ENCODE data around the gene FDX2.

Gene FDX2

DNA sequence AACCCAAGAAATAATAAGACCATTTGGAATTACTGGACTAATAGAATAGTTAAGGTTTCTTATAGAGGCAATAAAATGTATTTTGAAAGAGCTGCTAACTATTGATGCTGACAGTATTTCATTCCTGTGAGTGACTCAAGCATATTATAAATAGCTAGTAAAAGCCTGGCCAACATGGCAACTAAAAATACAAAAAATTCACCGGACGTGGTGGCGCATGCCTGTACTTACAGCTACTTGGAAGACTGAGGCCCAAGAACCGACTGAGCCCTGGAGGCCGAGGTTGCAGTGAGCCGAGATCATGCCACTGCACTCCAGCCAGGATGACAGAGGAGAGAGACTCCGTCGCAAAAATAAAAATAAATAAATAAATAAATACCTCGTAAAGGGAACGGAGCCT lies 29.0 kb upstream of the FDX2 start:
- Histone ChIP-seq H4K20me1 (ENCODE audit: insufficient read depth, low read length) (no peaks in the 10 kb centered on the region), H3K4me3 (ENCODE audit: low read depth in 1 of 2, low read length in 2 of 2) (no peak overlapping the region), H2AFZ (ENCODE audit: low read depth, low read length) (no peak overlapping the region), H3K4me2 (ENCODE audit: insufficient read depth, low read length) (no peak overlapping the region), H3K4me1 (ENCODE audit: insufficient read depth, low read length) (peaks cover 11% of the 10 kb centered on the region), H3K9ac (ENCODE audit: low read depth, low read length) (no peak overlapping the region), H3K27ac (ENCODE audit: low read length) (no peak overlapping the region), H3K27me3 (ENCODE audit: insufficient read depth, low read length, poor library complexity) (no peaks in the 10 kb centered on the region), H3K9me3 (ENCODE audit: insufficient read depth, low read length, severe bottlenecking) (no peaks in the 10 kb centered on the region), H3K36me3 (ENCODE audit: insufficient read depth, low read length) (no peaks in the 10 kb centered on the region; the same call in 1 of the 2 replicates), H3K79me2 (ENCODE audit: insufficient read depth, low read length) (no peaks in the 10 kb centered on the region; the same call in 1 of the 2 replicates)
- ATAC-seq (ENCODE audit: insufficient read depth, low read depth) (no peak), DNase-seq (no peak)
- no peak for TF ChIP-seq EZH2 (IDR thresholded peaks at IDR 0.05; ENCODE audit: borderline replicate concordance, low read depth, low read length, severe bottlenecking)
- no peak for TF ChIP-seq CTCF (IDR thresholded peaks at IDR 0.05; ENCODE audit: borderline replicate concordance, extremely low read depth, low read length, poor library complexity, severe bottlenecking)

- no peak for TF ChIP-seq CTCF (IDR thresholded peaks at IDR 0.05; ENCODE audit: borderline replicate concordance, extremely low read depth, low read length, poor library complexity, severe bottlenecking)
- no peak for TF ChIP-seq EZH2 (IDR thresholded peaks at IDR 0.05; ENCODE audit: borderline replicate concordance, low read depth, low read length, severe bottlenecking)
- Histone ChIP-seq H3K4me2 (ENCODE audit: insufficient read depth, low read length) (no peak overlapping the region), H2AFZ (ENCODE audit: low read depth, low read length) (no peak overlapping the region), H3K9me3 (ENCODE audit: insufficient read depth, low read length, severe bottlenecking) (no peaks in the 10 kb centered on the region), H3K27me3 (ENCODE audit: insufficient read depth, low read length, poor library complexity) (no peaks in the 10 kb centered on the region), H4K20me1 (ENCODE audit: insufficient read depth, low read length) (no peaks in the 10 kb centered on the region), H3K27ac (ENCODE audit: low read length) (no peak overlapping the region), H3K79me2 (ENCODE audit: insufficient read depth, low read length) (peaks cover 2% of the 10 kb centered on the region; the same call in 1 of the 2 replicates), H3K9ac (ENCODE audit: low read depth, low read length) (no peak overlapping the region), H3K36me3 (ENCODE audit: insufficient read depth, low read length) (no peaks in the 10 kb centered on the region), H3K4me3 (ENCODE audit: low read depth in 1 of 2, low read length in 2 of 2) (no peak overlapping the region), H3K4me1 (ENCODE audit: insufficient read depth, low read length) (peaks cover 24% of the 10 kb centered on the region)
- ATAC-seq (ENCODE audit: insufficient read depth, low read depth) = no peak
- no peak for DNase-seq
Measured at GRCh38 chr19:10343495-10343894, 27.7 kb upstream of the FDX2 start.

DNA sequence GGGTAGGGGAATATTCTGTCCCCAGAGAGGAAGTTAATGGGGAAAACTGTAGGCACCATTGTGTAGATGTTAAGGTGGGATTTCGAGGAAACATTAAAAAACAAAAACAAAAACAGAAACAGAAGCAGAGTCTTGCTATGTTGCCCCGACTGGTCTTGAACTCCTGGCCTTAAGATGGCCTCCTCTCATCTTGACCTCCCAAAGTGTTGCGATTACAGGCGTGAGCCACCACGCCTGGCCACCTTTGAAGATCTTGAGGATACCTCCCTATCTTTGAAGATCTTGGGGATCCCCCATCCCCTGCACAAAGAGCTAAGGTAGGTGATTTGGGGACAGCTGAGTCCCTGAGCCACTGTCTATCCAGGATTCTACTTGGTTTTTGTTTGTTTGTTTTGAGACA lies 24.2 kb upstream of the FDX2 start:
- no peaks in the 10 kb centered on the region for H3K27me3 ChIP-seq (ENCODE audit: insufficient read depth, low read length, poor library complexity)
- ATAC-seq (ENCODE audit: insufficient read depth, low read depth) (no peak), DNase-seq (no peak)
- H3K4me3 ChIP-seq (ENCODE audit: low read depth in 1 of 2, low read length in 2 of 2) = peak overlapping the region in 1 of 2 experiments; percentile 64; a peak in 3 of 4 replicates
- peak overlapping the region; percentile 88 for H3K27ac ChIP-seq (ENCODE audit: low read length)
- H3K4me1 ChIP-seq (ENCODE audit: insufficient read depth, low read length) = peaks cover 28% of the 10 kb centered on the region
- H3K9ac ChIP-seq (ENCODE audit: low read depth, low read length) = peak overlapping the region; percentile 61
- TF ChIP-seq CTCF (IDR thresholded peaks at IDR 0.05; ENCODE audit: borderline replicate concordance, extremely low read depth, low read length, poor library complexity, severe bottlenecking) = no peak
- no peak for TF ChIP-seq EZH2 (IDR thresholded peaks at IDR 0.05; ENCODE audit: borderline replicate concordance, low read depth, low read length, severe bottlenecking)
- peak overlapping the region; percentile 77 for H3K4me2 ChIP-seq (ENCODE audit: insufficient read depth, low read length)
- H3K36me3 ChIP-seq (ENCODE audit: insufficient read depth, low read length) = peaks cover 6% of the 10 kb centered on the region
- H3K9me3 ChIP-seq (ENCODE audit: insufficient read depth, low read length, severe bottlenecking) = no peaks in the 10 kb centered on the region
- H3K79me2 ChIP-seq (ENCODE audit: insufficient read depth, low read length) = peaks cover 9% of the 10 kb centered on the region
- no peaks in the 10 kb centered on the region for H4K20me1 ChIP-seq (ENCODE audit: insufficient read depth, low read length)
- H2AFZ ChIP-seq (ENCODE audit: low read depth, low read length) = peak overlapping the region; percentile 95

Measured in DND-41 (cell line).